Measurements from ENCODE around the gene FARP2. TPM values are rescaled to one million over a fixed set of nuclear protein-coding genes. Genes with fewer than 3 reads are reported as not detected.

The FARP2 gene
- total RNA-seq, 4 donors from 2014 or later: 26.8 to 37.9 (median 30.2) TPM

DNA sequence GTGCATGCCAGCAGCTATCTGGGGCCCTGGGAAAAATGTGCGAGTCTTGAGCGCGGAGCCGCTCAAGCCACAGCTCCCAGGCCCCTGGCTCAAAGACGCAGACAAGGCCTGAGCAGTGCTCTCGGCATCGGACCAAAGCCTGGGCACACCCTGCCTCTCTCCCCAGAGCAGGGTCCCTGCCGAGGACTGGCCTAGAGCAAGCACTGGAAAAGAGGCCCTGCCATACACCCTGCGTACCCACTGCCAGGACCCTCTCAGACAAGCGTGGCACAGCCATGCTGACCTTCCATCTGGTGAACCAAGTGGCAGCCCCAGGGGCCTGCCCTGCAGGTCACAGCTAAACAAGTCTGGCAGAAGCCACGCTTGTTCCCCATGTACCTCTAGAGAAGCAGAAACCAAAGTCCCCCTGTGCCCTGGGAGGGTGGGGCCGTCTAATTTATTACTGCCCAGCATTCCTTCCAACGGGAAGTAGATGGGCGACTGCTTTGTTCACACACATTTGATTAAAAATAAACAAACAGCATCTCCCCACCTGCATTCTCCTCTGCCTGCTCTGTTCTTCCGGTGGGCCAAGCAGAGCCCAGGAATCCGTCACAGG lies 138.3 kb downstream of the FARP2 start:
- Histone ChIP-seq H3K4me3 (no peak overlapping the region), H3K9me3 (no peaks in the 10 kb centered on the region), H3K36me3 (peaks cover 33 to 96% (median 91%) of the 10 kb centered on the region in 4 donors), H3K27me3 (no peaks in the 10 kb centered on the region), H3K4me1 (no peaks in the 10 kb centered on the region), H3K27ac (replicated peaks in 1 of 4) (no peak overlapping the region)
- WGBS: 68% methylated on average over 8 of the region's 16 CpGs
- DNase-seq (ENCODE audit: extremely low spot score): no peak
- intact Hi-C loops (cut with DNase I): no loop called here
- TF ChIP-seq EP300 (IDR thresholded peaks at IDR 0.05): no peak
- TF ChIP-seq POLR2A (IDR thresholded peaks at IDR 0.05; ENCODE audit: low read depth): no peak
- TF ChIP-seq POLR2AphosphoS5 (IDR thresholded peaks at IDR 0.05): no peak
- TF ChIP-seq, protein P1, sequence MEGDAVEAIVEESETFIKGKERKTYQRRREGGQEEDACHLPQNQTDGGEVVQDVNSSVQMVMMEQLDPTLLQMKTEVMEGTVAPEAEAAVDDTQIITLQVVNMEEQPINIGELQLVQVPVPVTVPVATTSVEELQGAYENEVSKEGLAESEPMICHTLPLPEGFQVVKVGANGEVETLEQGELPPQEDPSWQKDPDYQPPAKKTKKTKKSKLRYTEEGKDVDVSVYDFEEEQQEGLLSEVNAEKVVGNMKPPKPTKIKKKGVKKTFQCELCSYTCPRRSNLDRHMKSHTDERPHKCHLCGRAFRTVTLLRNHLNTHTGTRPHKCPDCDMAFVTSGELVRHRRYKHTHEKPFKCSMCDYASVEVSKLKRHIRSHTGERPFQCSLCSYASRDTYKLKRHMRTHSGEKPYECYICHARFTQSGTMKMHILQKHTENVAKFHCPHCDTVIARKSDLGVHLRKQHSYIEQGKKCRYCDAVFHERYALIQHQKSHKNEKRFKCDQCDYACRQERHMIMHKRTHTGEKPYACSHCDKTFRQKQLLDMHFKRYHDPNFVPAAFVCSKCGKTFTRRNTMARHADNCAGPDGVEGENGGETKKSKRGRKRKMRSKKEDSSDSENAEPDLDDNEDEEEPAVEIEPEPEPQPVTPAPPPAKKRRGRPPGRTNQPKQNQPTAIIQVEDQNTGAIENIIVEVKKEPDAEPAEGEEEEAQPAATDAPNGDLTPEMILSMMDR (IDR thresholded peaks at IDR 0.05): no peak

DNA sequence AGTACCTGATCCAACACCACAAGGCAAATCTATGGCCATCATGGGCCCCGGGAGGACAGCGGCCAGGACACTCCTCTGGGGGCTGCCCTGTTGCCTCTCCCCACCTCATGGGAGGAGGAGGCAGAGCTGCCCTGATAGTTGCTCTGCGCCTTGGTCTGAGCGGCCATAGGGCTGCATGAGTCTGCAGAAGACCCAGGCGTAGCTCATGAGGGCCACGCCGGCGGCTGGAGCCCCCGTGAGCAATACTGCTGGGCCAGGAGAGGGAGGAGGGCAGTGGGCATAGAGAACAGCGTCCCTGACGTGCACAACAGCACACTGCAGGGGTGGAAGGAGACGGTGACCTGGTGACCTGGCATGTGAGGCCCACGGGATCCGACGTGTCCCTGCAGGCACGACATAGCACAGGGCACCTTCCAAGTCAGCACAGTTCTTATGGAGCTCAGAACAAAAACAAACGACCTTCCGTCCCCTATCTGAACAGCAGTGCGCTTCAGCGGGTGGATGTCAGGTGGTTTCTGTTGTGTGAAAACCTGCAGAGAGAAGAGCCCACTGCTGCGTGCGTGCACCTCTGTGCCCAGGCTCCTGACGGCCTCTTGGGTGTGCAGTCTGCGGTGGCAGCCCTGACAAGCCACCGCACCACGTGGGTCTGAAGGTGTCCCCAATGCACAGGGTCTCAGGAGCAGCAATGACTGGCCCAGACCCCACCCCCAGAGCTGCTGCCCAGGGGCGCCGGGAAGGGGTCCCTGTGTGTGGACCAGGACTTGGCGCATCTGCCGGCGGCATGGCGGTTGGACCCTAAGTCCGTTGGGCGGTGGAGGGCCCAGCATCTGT lies 139.3 kb downstream of the FARP2 start:
- intact Hi-C loops (cut with DNase I): no loop called here
- Histone ChIP-seq H3K27me3 (no peaks in the 10 kb centered on the region), H3K9me3 (no peaks in the 10 kb centered on the region), H3K36me3 (peaks cover 33 to 99% (median 92%) of the 10 kb centered on the region in 4 donors), H3K4me3 (no peak overlapping the region), H3K27ac (replicated peaks in 1 of 4) (no peak overlapping the region), H3K4me1 (no peaks in the 10 kb centered on the region)
- DNase-seq (ENCODE audit: extremely low spot score): no peak
- 79% methylated on average over 19 of the region's 34 CpGs for WGBS
- TF ChIP-seq, protein P1 (IDR thresholded peaks at IDR 0.05): no peak
- no peak for TF ChIP-seq POLR2A (IDR thresholded peaks at IDR 0.05; ENCODE audit: low read depth)
- no peak for TF ChIP-seq EP300 (IDR thresholded peaks at IDR 0.05)
- no peak for TF ChIP-seq POLR2AphosphoS5 (IDR thresholded peaks at IDR 0.05)

DNA sequence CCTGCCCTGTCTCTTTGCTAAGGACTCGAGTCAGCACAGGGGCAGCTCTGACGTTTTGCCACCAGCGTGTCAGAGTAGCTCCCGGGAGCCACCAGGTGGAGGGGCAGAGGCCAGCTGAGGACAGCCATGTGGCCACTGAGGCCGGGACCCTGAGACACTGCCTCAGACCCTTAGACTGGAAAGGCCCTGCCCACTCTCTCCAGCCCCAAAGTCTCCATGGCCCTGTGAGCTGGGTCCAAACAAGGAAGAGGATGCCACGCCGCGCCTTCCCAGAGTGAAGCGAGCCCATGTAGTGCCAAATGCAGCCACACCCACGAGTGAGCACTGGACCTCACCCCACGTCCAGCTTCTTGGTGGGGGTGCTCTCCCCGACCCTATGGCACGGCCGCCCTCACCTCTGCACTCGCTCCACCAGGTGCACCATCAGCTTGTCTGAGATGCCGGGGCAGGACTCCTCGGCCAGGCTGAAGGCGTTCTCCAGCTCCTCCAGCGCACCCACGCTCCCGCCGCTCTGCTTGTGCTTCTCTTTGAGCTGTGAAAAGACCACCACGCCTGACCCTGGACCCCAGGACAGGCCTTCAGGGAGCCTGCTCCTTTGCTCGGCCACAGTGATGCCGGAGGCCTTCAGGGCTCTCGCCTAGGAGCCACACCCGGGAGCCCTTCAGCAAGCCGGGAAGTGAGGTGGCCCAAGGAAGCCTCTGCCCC lies 140.1 kb downstream of the FARP2 start:
- no peaks in the 10 kb centered on the region for H3K4me1 ChIP-seq
- no peak overlapping the region for H3K4me3 ChIP-seq
- H3K36me3 ChIP-seq: peaks cover 34 to 99% (median 95%) of the 10 kb centered on the region in 4 donors
- H3K9me3 ChIP-seq: no peaks in the 10 kb centered on the region
- intact Hi-C loops (cut with DNase I): no loop called here
- no peak for DNase-seq (ENCODE audit: extremely low spot score)
- 94% methylated on average over 15 of the region's 28 CpGs for WGBS
- TF ChIP-seq, protein P1 (IDR thresholded peaks at IDR 0.05): no peak
- H3K27ac ChIP-seq (replicated peaks in 1 of 4): no peak overlapping the region
- no peaks in the 10 kb centered on the region for H3K27me3 ChIP-seq

DNA sequence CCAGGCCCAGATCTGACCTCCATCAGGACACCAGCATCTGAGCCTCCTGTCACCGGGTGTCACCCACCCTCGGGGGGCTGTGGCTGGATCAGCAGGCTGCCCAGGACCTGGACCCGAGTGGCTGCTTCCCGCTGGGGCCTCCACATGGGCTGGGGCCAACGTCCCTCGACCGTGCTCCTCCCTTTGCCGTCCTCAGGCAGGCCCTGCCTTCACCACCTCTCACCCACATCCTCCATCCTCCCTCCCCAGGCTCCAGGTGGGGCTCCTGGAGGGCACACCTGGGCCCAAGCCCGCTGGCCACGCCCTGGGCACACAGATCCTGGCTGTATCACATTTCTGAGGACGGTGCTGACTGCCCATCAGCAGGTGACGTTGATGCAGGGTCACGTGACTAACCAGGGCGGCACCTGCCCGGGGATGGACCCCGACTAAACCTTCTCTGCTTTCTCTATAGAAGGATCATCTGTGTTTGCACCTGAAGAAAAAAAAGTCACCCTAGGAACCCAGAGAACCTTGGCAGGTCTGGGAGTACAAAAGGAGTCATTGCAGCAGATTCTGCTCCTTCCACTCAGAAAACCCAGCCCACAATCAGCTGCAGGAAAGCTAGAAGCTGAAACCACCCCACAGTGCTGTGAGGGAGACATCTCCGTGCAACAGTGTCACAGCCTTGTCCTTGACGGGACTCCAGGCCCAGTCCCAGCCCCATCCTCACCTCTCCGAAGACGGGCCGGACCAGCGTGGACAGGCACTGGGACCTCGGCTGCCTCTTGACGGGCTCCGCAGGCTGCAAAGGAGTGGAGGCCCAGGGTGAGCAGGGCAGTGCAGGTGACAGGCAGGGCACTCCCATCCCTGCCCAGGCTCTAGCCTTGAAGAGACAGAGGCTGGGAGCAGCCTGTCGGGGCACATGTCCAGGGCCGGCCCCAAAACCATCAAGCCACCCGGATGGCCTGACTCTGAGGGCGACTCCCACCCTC lies 141.1 kb downstream of the FARP2 start:
- no peak overlapping the region for H3K4me3 ChIP-seq
- H3K27me3 ChIP-seq: no peaks in the 10 kb centered on the region
- no peak overlapping the region for H3K27ac ChIP-seq (replicated peaks in 1 of 4)
- intact Hi-C loops (cut with DNase I): no loop called here
- WGBS: 91% methylated on average over 18 of the region's 29 CpGs
- no peaks in the 10 kb centered on the region for H3K4me1 ChIP-seq
- TF ChIP-seq EP300 (IDR thresholded peaks at IDR 0.05) (no peak), POLR2AphosphoS5 (IDR thresholded peaks at IDR 0.05) (no peak), POLR2A (IDR thresholded peaks at IDR 0.05; ENCODE audit: low read depth) (no peak)
- TF ChIP-seq, protein P1 (IDR thresholded peaks at IDR 0.05): no peak
- H3K9me3 ChIP-seq: no peaks in the 10 kb centered on the region
- peaks cover 38 to 100% (median 92%) of the 10 kb centered on the region in 4 donors for H3K36me3 ChIP-seq
- DNase-seq (ENCODE audit: extremely low spot score): no peak

Data from esophagus muscularis mucosa (tissue), 4 donors.